A673 (cell line): ENCODE measurements around the gene KPNB1. TPM values are rescaled to one million over a fixed set of nuclear protein-coding genes. Genes with fewer than 3 reads are reported as not detected.

Experiments
- BruUV-seq: library from RNA; stranded (reverse); fragments of 400-500 nt; replicated peaks from 2 replicates; lab custom pipeline; 2021; lab: Mats Ljungman, UMichigan
- CTCF ChIA-PET: fragments of 300-600 bp; sonication (Branson Sonifier 250); formaldehyde crosslinking; loops from one replicate; lab custom pipeline; 2022; ENCODE audit warnings: antibody characterized with exemption; lab: Charles Lee
- POLR2A ChIA-PET: fragments of 300-600 bp; sonication (Branson Sonifier 250); formaldehyde crosslinking; loops from one replicate; lab custom pipeline; 2022; ENCODE audit warnings: antibody characterized with exemption; ENCODE audit not compliant: low non-redundant PET; lab: Charles Lee
- DNase-seq: peaks from one replicate; pipeline ENCODE4 v3.0.0-alpha.2; 2015; ENCODE audit warnings: low spot score
- H3K27ac ChIP-seq: fragments of 200-600 bp; sonication (generic); 2 replicates; pipeline ENCODE4 v1.5.1; 2016; ENCODE audit warnings: mixed run types, low read depth, mild to moderate bottlenecking, mixed read lengths, antibody characterized with exemption, low read length; ENCODE audit not compliant: poor library complexity, severe bottlenecking
- H3K27me3 ChIP-seq: fragments of 200-600 bp; sonication (generic); replicated peaks from 2 replicates; pipeline ENCODE4 v1.6.1; 2017; ENCODE audit warnings: mixed run types, low read depth, mild to moderate bottlenecking, mixed read lengths, antibody characterized with exemption, low read length; ENCODE audit not compliant: insufficient read depth, poor library complexity
- H3K36me3 ChIP-seq: fragments of 200-600 bp; sonication (generic); 2 replicates; pipeline ENCODE4 v1.6.1; 2016; ENCODE audit warnings: mixed run types, mild to moderate bottlenecking, mixed read lengths, antibody characterized with exemption, low read length; ENCODE audit not compliant: insufficient read depth, poor library complexity, severe bottlenecking
- H3K4me1 ChIP-seq: fragments of 200-600 bp; sonication (generic); 2 replicates; pipeline ENCODE4 v1.6.1; 2017; ENCODE audit warnings: mixed run types, mild to moderate bottlenecking, mixed read lengths, antibody characterized with exemption, low read length; ENCODE audit not compliant: insufficient read depth, poor library complexity, severe bottlenecking
- H3K4me3 ChIP-seq: fragments of 200-600 bp; sonication (generic); 2 replicates; pipeline ENCODE4 v1.5.1; 2016; ENCODE audit warnings: low read depth, mixed run types, mild to moderate bottlenecking, mixed read lengths, low read length; ENCODE audit not compliant: poor library complexity, severe bottlenecking
- H3K9me3 ChIP-seq: fragments of 200-600 bp; sonication (generic); 2 replicates; pipeline ENCODE4 v1.6.1; 2016; ENCODE audit warnings: mixed run types, low read depth, mild to moderate bottlenecking, mixed read lengths, antibody characterized with exemption, low read length; ENCODE audit not compliant: poor library complexity, severe bottlenecking
- CTCF ChIP-seq: fragments of 300-800, 200-600 bp; sonication (generic); conservative IDR thresholded peaks from 2 replicates; pipeline ENCODE4 v1.5.1; 2017; ENCODE audit warnings: low read depth, mild to moderate bottlenecking, antibody characterized with exemption, low read length, moderate library complexity, mixed read lengths
- EZH2 ChIP-seq: fragments of 200-600 bp; sonication (generic); IDR thresholded peaks from 2 replicates; pipeline ENCODE4 v1.6.1; 2017; ENCODE audit warnings: borderline replicate concordance, low read depth, mild to moderate bottlenecking, mixed read lengths, antibody characterized with exemption, low read length; ENCODE audit not compliant: poor library complexity, severe bottlenecking
- intact Hi-C: fragments of 100-400 bp; cut with micrococcal nuclease; formaldehyde crosslinking; loops from one replicate; pipeline ENCODE4 v1.10.0; 2022; ENCODE audit not compliant: unreplicated experiment
- total RNA-seq: library from RNA; stranded (reverse); gene quantifications from 2 replicates; pipeline ENCODE4 v1.2.3, GENCODE V29; 2021

KPNB1 gene
- total RNA-seq, 1 experiment from 2014 or later, result 429 TPM

- H3K36me3 ChIP-seq, result peaks cover 24% of the 10 kb centered on the region
- POLR2A ChIA-PET, result no interaction called here
Measured at GRCh38 chr17:47615766-47616424, 33.8 kb upstream of the KPNB1 start.

GRCh38 chr17:47618410-47618809, 31.3 kb upstream of the KPNB1 start:
- POLR2A ChIA-PET, result no interaction called here

More at GRCh38 chr17:47615766-47616424, 33.8 kb upstream of the KPNB1 start:
- Histone ChIP-seq H3K9me3 (no peaks in the 10 kb centered on the region), H3K4me3 (no peak overlapping the region), H3K4me1 (no peaks in the 10 kb centered on the region), H3K27me3 (no peaks in the 10 kb centered on the region), H3K27ac (no peak overlapping the region)
- BruUV-seq, result no TSS peak
- intact Hi-C loops, result loop anchor here (10.0 kb wide), 1 partner anchor 251 kb away; no protein-coding TSS in a partner anchor
- CTCF ChIA-PET, result interaction anchor here (0.7 kb wide), 1 partner anchor 65 kb away, joined by 4 read pairs; no protein-coding TSS in a partner anchor
- TF ChIP-seq EZH2 (no peak), CTCF (peak; percentile 59)
- DNase-seq, result peak; percentile 51

GRCh38 chr17:47620503-47621245, 29.0 kb upstream of the KPNB1 start:
- Histone ChIP-seq H3K4me1 (peaks cover 12% of the 10 kb centered on the region), H3K27me3 (no peaks in the 10 kb centered on the region), H3K9me3 (no peaks in the 10 kb centered on the region), H3K27ac (no peak overlapping the region), H3K36me3 (peaks cover 23% of the 10 kb centered on the region), H3K4me3 (no peak overlapping the region)
- ChIA-PET CTCF (no interaction called here), POLR2A (no interaction called here)
- no peak for TF ChIP-seq EZH2
- TF ChIP-seq CTCF, result no peak
- BruUV-seq, result no TSS peak
- intact Hi-C loops, result no loop called here
- DNase-seq, result no peak

More at GRCh38 chr17:47618410-47618809, 31.3 kb upstream of the KPNB1 start:
- no peaks in the 10 kb centered on the region for H3K9me3 ChIP-seq
- intact Hi-C loops, result loop anchor here (10.0 kb wide), 1 partner anchor 254 kb away; no protein-coding TSS in a partner anchor
- CTCF ChIA-PET, result interaction anchor here (0.8 kb wide), 1 partner anchor 31 kb away, joined by 4 read pairs; no protein-coding TSS in a partner anchor
- no peaks in the 10 kb centered on the region for H3K27me3 ChIP-seq
- no peak overlapping the region for H3K4me3 ChIP-seq
- DNase-seq, result peak; percentile 7
- TF ChIP-seq CTCF (no peak), EZH2 (no peak)
- peaks cover 29% of the 10 kb centered on the region for H3K36me3 ChIP-seq
- H3K27ac ChIP-seq, result no peak overlapping the region
- peaks cover 12% of the 10 kb centered on the region for H3K4me1 ChIP-seq
- BruUV-seq, result no TSS peak
